Adrenal gland (tissue), 12 donors: Measurements from ENCODE around the gene ADGRA3. TPM values are rescaled to one million over a fixed set of nuclear protein-coding genes. Genes with fewer than 3 reads are reported as not detected.

Source experiments
- DNase-seq, 7 donors: peaks; one replicate each; pipeline ENCODE4 v3.0.0-alpha.2; 2019 to 2020
- H3K27ac ChIP-seq, 5 donors: fragments of 200-600 bp; sonication (generic) in 4 of 5; 1 replicate in 3 of 5; 2 replicates in 2 of 5; pipeline versions ENCODE4 v1.5.1 to v1.8.0; 2016 to 2020; ENCODE audit warnings: mild to moderate bottlenecking in 1 of 5
- H3K27me3 ChIP-seq: fragments of 200-600 bp; 2 replicates; pipeline ENCODE4 v1.8.0; 2021
- H3K36me3 ChIP-seq, 2 donors: fragments of 200-600 bp; replicated peaks in 1 of 2; 1 replicate in 1 of 2; 2 replicates in 1 of 2; pipeline versions ENCODE4 v1.5.1 to v1.8.0; 2018 to 2022
- H3K4me1 ChIP-seq, 2 donors: fragments of 200-600 bp; replicated peaks in 1 of 2; 1 replicate in 1 of 2; 2 replicates in 1 of 2; pipeline versions ENCODE4 v1.5.1 to v1.8.0; 2018 to 2021
- H3K4me3 ChIP-seq, 4 donors: fragments of 200-600 bp; sonication (generic) in 3 of 4; one replicate each; pipeline ENCODE4 v1.5.1; 2016 to 2018
- H3K9me3 ChIP-seq, 3 donors: fragments of 200-600 bp; sonication (generic) in 1 of 3; replicated peaks in 1 of 3; 1 replicate in 2 of 3; 2 replicates in 1 of 3; pipeline versions ENCODE4 v1.5.1 to v1.8.0; 2016 to 2021
- CTCF ChIP-seq, 6 experiments: fragments of 450-650 bp in 4 of 6; fragments of 200-600 bp in 2 of 6; sonication (generic) in 1 of 6; IDR thresholded peaks; 1 replicate in 5 of 6; 2 replicates in 1 of 6; pipeline versions ENCODE4 v1.5.1 to v1.8.0; 2016 to 2021; ENCODE audit warnings: antibody characterized with exemption in 6 of 6, mild to moderate bottlenecking in 2 of 6, moderate library complexity in 1 of 6
- POLR2A ChIP-seq, 2 donors: fragments of 450-650 bp; IDR thresholded peaks; one replicate each; pipeline ENCODE4 v1.6.1; 2017; ENCODE audit warnings: antibody characterized with exemption in 2 of 2, mild to moderate bottlenecking in 2 of 2, moderate library complexity in 1 of 2
- WGBS, 4 donors: extraction: QIAGEN DNeasy Blood & Tissue Kit in 2 of 4; methylation state at CpG; one replicate each; pipeline versions ENCODE4 v1.1.5 to v1.1.7; 2013 to 2017; 5-methylcytosine and 5-hydroxymethylcytosine counted together
- intact Hi-C, 2 donors: fragments of 100-400 bp; cut with DNase I; formaldehyde crosslinking; loops; one replicate each; pipeline versions ENCODE4 v1.14.1 to v1.15.0; 2022 to 2023
- polyA plus RNA-seq, 3 donors: library from polyadenylated mRNA; stranded (reverse); fragments of 200-250 nt in 2 of 3; fragments of 350-450 nt in 1 of 3; fragmentation: Illumina TruSeq in 1 of 3; extraction: RNeasy Lipid Tissue Mini Kit (QIAGEN cat#74804) in 1 of 3; gene quantifications; one replicate each; pipeline ENCODE4 v1.2.3, GENCODE V29; 2013 to 2014
- total RNA-seq, 9 donors: library from RNA; depleted of rRNA in 4 of 9; stranded (reverse); fragments of >200 nt in 4 of 9; fragments of 120-200 nt in 1 of 9; fragmentation: NEBNext Ultra II Directional in 1 of 9; extraction: Animal tissue kit (Norgen Biotek cat#: 25700) in 1 of 9; gene quantifications; one replicate each; pipeline versions ENCODE4 v1.1.0 to v1.2.4, GENCODE V29; 2013 to 2023
- donor health status: healthy with polysubstance abuse.
- donor health status: Bipolar disorder and iron deficiency.
- donor health status: DM: yes; HTN: yes; CAD: no.
- donor health status: DM: no; HTN: no; CAD: no.
- donor health status: DM: no; HTN: no; CAD: no.
- donor health status: DM: yes; HTN: yes; CAD: no.

ADGRA3 gene
- total and polyA plus RNA-seq, 12 donors: 9.8 to 36.9 (median 24.0) TPM

DNA sequence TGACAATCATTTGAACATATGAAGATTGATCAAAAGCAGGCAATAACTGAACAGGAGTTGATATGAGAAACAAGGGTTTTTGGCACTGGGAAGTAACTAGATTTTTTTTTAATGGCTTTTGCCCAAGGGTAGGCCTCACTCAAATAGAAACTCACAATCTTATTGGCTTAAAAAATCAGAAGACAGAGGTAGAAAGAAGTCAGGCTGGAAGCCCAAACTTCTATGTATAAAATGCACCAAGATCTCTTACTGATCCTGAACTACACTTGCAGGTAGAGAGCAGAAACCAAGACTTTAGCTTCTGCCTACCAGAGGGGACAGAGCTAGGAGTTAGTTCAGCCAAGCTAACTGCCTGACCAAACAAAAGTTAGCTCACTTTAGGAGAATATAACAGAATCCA lies 74.9 kb downstream of the ADGRA3 start:
- intact Hi-C loops: no loop called here
- Histone ChIP-seq H3K27ac (no peak overlapping the region), H3K36me3 (no peaks in the 10 kb centered on the region), H3K27me3 (no peaks in the 10 kb centered on the region), H3K4me3 (no peak overlapping the region), H3K4me1 (no peaks in the 10 kb centered on the region), H3K9me3 (no peaks in the 10 kb centered on the region)
- no peak for TF ChIP-seq POLR2A (IDR thresholded peaks at IDR 0.05)
- TF ChIP-seq CTCF (IDR thresholded peaks at IDR 0.05): no peak
- DNase-seq: no peak

GRCh38 chr4:22439947-22440346 lies 75.9 kb downstream of the ADGRA3 start:
- WGBS, 4 donors: 91 to 96% (median 92%) methylated on average over 2 of the region's 2 CpGs
- H3K27me3 ChIP-seq: no peaks in the 10 kb centered on the region
- no peak for DNase-seq
- intact Hi-C loops: no loop called here
- no peak for TF ChIP-seq CTCF (IDR thresholded peaks at IDR 0.05)
- no peak for TF ChIP-seq POLR2A (IDR thresholded peaks at IDR 0.05)
- H3K9me3 ChIP-seq: no peaks in the 10 kb centered on the region
- no peaks in the 10 kb centered on the region for H3K4me1 ChIP-seq
- H3K36me3 ChIP-seq: no peaks in the 10 kb centered on the region
- no peak overlapping the region for H3K4me3 ChIP-seq
- no peak overlapping the region for H3K27ac ChIP-seq

DNA sequence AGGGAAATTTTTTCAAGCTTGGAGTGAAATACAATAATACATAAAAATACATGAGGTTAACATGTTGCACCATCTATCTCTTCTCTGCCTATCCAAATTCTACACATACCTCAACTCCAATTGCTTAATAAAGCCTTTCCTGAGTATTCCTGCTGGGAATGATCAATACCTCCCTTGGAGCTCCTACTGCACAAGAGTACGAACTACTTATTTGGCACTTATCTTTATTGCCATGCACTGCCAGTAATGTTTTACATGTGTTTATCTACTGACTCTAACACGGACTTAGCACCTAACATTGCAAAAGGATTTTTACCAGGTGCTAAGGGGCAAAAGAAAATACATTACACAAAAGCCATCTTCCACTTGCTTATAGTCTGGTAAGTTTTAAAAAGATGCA lies 80.2 kb downstream of the ADGRA3 start:
- Histone ChIP-seq H3K4me3 (no peak overlapping the region), H3K36me3 (no peaks in the 10 kb centered on the region), H3K27me3 (no peaks in the 10 kb centered on the region), H3K4me1 (no peaks in the 10 kb centered on the region), H3K27ac (no peak overlapping the region), H3K9me3 (no peaks in the 10 kb centered on the region)
- 88 to 98% (median 89%) methylated on average over 2 of the region's 2 CpGs for WGBS, 4 donors
- TF ChIP-seq POLR2A (IDR thresholded peaks at IDR 0.05) (no peak), CTCF (IDR thresholded peaks at IDR 0.05) (no peak)
- intact Hi-C loops: no loop called here
- DNase-seq: no peak

- Histone ChIP-seq H3K9me3 (no peaks in the 10 kb centered on the region), H3K27me3 (no peaks in the 10 kb centered on the region), H3K4me1 (no peaks in the 10 kb centered on the region), H3K36me3 (no peaks in the 10 kb centered on the region), H3K4me3 (no peak overlapping the region), H3K27ac (no peak overlapping the region)
- intact Hi-C loops: no loop called here
- TF ChIP-seq POLR2A (IDR thresholded peaks at IDR 0.05) (no peak), CTCF (IDR thresholded peaks at IDR 0.05) (peak; percentile 15 to 45 (median 38))
- DNase-seq: peak; percentile 45 to 72 (median 62)
- 18 to 29% (median 21%) methylated on average over 6 of the region's 6 CpGs for WGBS, 4 donors
Observed at GRCh38 chr4:22434895-22435294, 81.0 kb downstream of the ADGRA3 start.
